Hepatocyte (in vitro differentiated cells): ENCODE results near the gene ATP1A1. TPM values are rescaled to one million over a fixed set of nuclear protein-coding genes. Genes with fewer than 3 reads are reported as not detected.
A peak's percentile ranks its signal among the peaks of the same experiment; 100 is the strongest.

Experiments used
- DNase-seq: peaks from one replicate; pipeline ENCODE4 v3.0.0-alpha.2; 2016; ENCODE audit warnings: low spot score
- H2AFZ ChIP-seq: fragments of 200-600 bp; sonication (generic); 2 replicates; pipeline ENCODE4 v1.6.0; 2016; ENCODE audit warnings: antibody characterized with exemption, mild to moderate bottlenecking
- H3K27ac ChIP-seq: fragments of 200-600 bp; sonication (generic); 2 replicates; pipeline ENCODE4 v1.5.1; 2016; ENCODE audit warnings: mild to moderate bottlenecking
- H3K27me3 ChIP-seq: fragments of 200-600 bp; sonication (generic); 2 replicates; pipeline ENCODE4 v1.6.1; 2016
- H3K36me3 ChIP-seq: fragments of 200-600 bp; sonication (generic); replicated peaks from 2 replicates; pipeline ENCODE4 v1.5.1; 2016; ENCODE audit warnings: low read depth; ENCODE audit not compliant: insufficient read depth
- H3K4me1 ChIP-seq: fragments of 200-600 bp; sonication (generic); 2 replicates; pipeline ENCODE4 v1.5.1; 2016; ENCODE audit warnings: mild to moderate bottlenecking, moderate library complexity; ENCODE audit not compliant: insufficient read depth
- H3K4me2 ChIP-seq: fragments of 200-600 bp; sonication (generic); 2 replicates; pipeline ENCODE4 v1.6.0; 2016
- H3K4me3 ChIP-seq: fragments of 200-600 bp; sonication (generic); 2 replicates; pipeline ENCODE4 v1.5.1; 2016; ENCODE audit warnings: mild to moderate bottlenecking
- H3K79me2 ChIP-seq: fragments of 200-600 bp; sonication (generic); 2 replicates; pipeline ENCODE4 v1.6.0; 2017; ENCODE audit warnings: mild to moderate bottlenecking
- H3K9me2 ChIP-seq: fragments of 200-600 bp; sonication (generic); replicated peaks from 2 replicates; pipeline ENCODE4 v1.6.0; 2017; ENCODE audit warnings: mild to moderate bottlenecking; ENCODE audit not compliant: insufficient read depth
- H3K9me3 ChIP-seq: fragments of 200-600 bp; sonication (generic); 2 replicates; pipeline ENCODE4 v1.5.1; 2016; ENCODE audit warnings: low read depth, mild to moderate bottlenecking
- H4K20me1 ChIP-seq: fragments of 200-600 bp; sonication (generic); 2 replicates; pipeline ENCODE4 v1.6.0; 2016; ENCODE audit warnings: mild to moderate bottlenecking; ENCODE audit not compliant: insufficient read depth, poor library complexity, severe bottlenecking
- CTCF ChIP-seq: fragments of 200-600 bp; sonication (generic); IDR thresholded peaks from 2 replicates; pipeline ENCODE4 v1.5.1; 2016; ENCODE audit warnings: antibody characterized with exemption, mild to moderate bottlenecking; ENCODE audit not compliant: poor library complexity
- EZH2 ChIP-seq: fragments of 200-600 bp; sonication (generic); IDR thresholded peaks from 2 replicates; pipeline ENCODE4 v1.6.1; 2016; ENCODE audit warnings: antibody characterized with exemption, mild to moderate bottlenecking, borderline replicate concordance
- EZH2phosphoT487 ChIP-seq: fragments of 200-600 bp; sonication (generic); IDR thresholded peaks from one replicate; pipeline ENCODE4 v1.6.1; 2018; ENCODE audit warnings: antibody characterized with exemption, mild to moderate bottlenecking, low read depth, moderate library complexity; ENCODE audit not compliant: unreplicated experiment, severe bottlenecking
- WGBS: methylation state at CpG from one replicate; pipeline ENCODE4 v1.1.6; 2016; ENCODE audit warnings: low lambda C conversion rate; ENCODE audit errors: missing lambda C conversion rate; 5-methylcytosine and 5-hydroxymethylcytosine counted together
- polyA plus RNA-seq: library from polyadenylated mRNA; unstranded; fragments of >200 nt; fragmentation: Nextera tagmentation; extraction: Ambion mirVana; gene quantifications from 2 replicates; pipeline ENCODE4 v1.2.1, GENCODE V29; 2016
- total RNA-seq: library from RNA; depleted of rRNA; stranded (reverse); fragments of >200 nt; gene quantifications from 2 replicates; pipeline ENCODE4 v1.2.3, GENCODE V29; 2014

The ATP1A1 gene
- total and polyA plus RNA-seq, 2 experiments from 2014 or later = 412 to 559 TPM

DNA sequence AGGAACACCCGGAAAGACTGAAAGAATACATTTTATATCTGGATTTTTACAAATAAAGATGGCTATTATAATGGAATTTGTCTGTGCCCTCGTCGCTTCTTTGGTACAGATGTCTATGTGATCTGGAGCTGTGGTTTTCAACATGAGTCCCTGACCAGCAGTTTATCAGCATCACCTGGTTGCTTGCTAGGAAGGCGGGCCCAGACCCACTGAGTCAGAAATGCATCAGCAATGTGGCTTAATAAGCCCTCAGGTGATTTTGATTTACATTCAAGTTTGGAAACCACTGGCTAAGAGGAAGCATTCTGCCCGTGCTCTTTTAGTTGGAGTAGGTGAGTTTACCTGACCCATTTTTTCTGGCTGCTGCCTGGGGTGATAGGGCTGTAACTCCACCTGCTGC is 31.7 kb downstream of the ATP1A1 start:
- DNase-seq = no peak
- peak overlapping the region; percentile 36 for H3K27ac ChIP-seq
- TF ChIP-seq EZH2phosphoT487 (no peak), CTCF (no peak), EZH2 (no peak)
- no peak overlapping the region for H3K4me2 ChIP-seq
- no peaks in the 10 kb centered on the region for H3K4me1 ChIP-seq
- H3K27me3 ChIP-seq = no peaks in the 10 kb centered on the region
- no peaks in the 10 kb centered on the region for H4K20me1 ChIP-seq
- H3K4me3 ChIP-seq = no peak overlapping the region
- no peaks in the 10 kb centered on the region for H3K79me2 ChIP-seq
- WGBS = 96% methylated on average over 5 of the region's 5 CpGs
- H3K9me2 ChIP-seq = no peaks in the 10 kb centered on the region
- no peak overlapping the region for H2AFZ ChIP-seq
- H3K9me3 ChIP-seq = no peaks in the 10 kb centered on the region
- H3K36me3 ChIP-seq = no peaks in the 10 kb centered on the region

DNA sequence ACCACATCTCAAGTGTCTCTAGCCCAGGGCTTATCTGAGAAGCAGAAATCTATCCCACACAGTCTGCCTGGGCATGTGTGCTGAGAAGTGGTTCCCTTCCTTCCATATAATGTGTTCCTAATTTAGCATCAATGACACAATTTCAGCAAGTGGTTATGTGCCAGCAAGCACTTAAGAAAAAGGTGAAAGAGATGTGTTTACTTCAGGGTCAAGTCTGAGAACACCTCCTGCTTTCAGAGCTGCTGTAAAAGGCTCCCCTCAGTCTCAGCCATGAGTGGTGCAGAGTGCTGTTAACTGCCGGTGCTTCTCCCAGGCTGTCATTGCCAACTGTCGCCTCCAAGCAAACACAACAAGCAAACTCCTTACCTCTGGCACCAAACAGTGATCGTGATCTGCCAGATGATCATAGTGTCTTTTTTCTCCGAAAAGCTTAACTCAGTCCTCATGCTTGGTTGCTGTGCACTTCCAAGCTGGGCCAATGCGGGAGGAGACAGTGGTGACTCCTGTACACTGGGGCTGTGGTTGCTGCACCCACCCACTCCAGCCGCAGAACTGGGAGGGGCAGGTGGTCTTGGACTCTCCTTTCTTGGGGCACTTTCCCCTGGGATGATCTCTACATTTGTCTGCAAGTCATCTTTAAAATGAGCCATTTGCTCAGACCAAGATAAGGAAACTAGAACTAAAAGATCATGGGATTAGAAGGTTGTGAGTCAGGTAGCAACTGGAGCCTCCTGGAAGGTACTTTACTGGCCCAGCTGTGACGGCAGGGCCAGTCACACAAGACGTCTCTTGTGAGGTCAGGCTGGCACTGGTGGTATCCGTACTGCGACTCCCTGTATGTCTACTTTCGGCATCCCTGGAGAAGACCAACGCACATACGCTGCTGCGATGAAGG is 32.4 kb downstream of the ATP1A1 start:
- Histone ChIP-seq H3K9me3 (no peaks in the 10 kb centered on the region), H4K20me1 (no peaks in the 10 kb centered on the region), H3K36me3 (no peaks in the 10 kb centered on the region), H3K27me3 (no peaks in the 10 kb centered on the region), H3K9me2 (no peaks in the 10 kb centered on the region), H3K4me2 (no peak overlapping the region), H3K79me2 (no peaks in the 10 kb centered on the region), H3K27ac (peak overlapping the region; percentile 36), H2AFZ (no peak overlapping the region), H3K4me1 (no peaks in the 10 kb centered on the region), H3K4me3 (no peak overlapping the region)
- WGBS = 88% methylated on average over 14 of the region's 14 CpGs
- no peak for TF ChIP-seq EZH2phosphoT487
- no peak for TF ChIP-seq EZH2
- TF ChIP-seq CTCF = no peak
- DNase-seq = no peak

- TF ChIP-seq CTCF = no peak
- TF ChIP-seq EZH2 = no peak
- TF ChIP-seq EZH2phosphoT487 = no peak
- peaks cover 5% of the 10 kb centered on the region for H3K4me1 ChIP-seq
- WGBS = 96% methylated on average over 6 of the region's 6 CpGs
- no peaks in the 10 kb centered on the region for H4K20me1 ChIP-seq
- H2AFZ ChIP-seq = no peak overlapping the region
- no peak overlapping the region for H3K4me3 ChIP-seq
- H3K4me2 ChIP-seq = no peak overlapping the region
- no peaks in the 10 kb centered on the region for H3K27me3 ChIP-seq
- H3K9me2 ChIP-seq = no peaks in the 10 kb centered on the region
- no peaks in the 10 kb centered on the region for H3K36me3 ChIP-seq
- DNase-seq = no peak
- H3K27ac ChIP-seq = no peak overlapping the region
- H3K79me2 ChIP-seq = no peaks in the 10 kb centered on the region
- H3K9me3 ChIP-seq = no peaks in the 10 kb centered on the region
Measured at GRCh38 chr1:116407033-116407432, 34.0 kb downstream of the ATP1A1 start.
